Fibroblast of lung (primary cell): ENCODE measurements around the gene MAPT.

Experiments
- EZH2 ChIP-seq: IDR thresholded peaks from 2 replicates; pipeline ENCODE4 v1.5.1; 2012; ENCODE audit warnings: low read length, control low read depth, mild to moderate bottlenecking; ENCODE audit errors: missing control alignments
- TF ChIP-seq, protein P1 (sequence below), 2 donors: IDR thresholded peaks in 1 of 2; conservative IDR thresholded peaks in 1 of 2; 1 replicate in 1 of 2; 2 replicates in 1 of 2; pipeline ENCODE4 v1.5.1; 2011 to 2012; ENCODE audit warnings: low read length in 2 of 2, control low read depth in 1 of 2, inconsistent platforms in 1 of 2, low read depth in 1 of 2, mild to moderate bottlenecking in 1 of 2

DNA sequence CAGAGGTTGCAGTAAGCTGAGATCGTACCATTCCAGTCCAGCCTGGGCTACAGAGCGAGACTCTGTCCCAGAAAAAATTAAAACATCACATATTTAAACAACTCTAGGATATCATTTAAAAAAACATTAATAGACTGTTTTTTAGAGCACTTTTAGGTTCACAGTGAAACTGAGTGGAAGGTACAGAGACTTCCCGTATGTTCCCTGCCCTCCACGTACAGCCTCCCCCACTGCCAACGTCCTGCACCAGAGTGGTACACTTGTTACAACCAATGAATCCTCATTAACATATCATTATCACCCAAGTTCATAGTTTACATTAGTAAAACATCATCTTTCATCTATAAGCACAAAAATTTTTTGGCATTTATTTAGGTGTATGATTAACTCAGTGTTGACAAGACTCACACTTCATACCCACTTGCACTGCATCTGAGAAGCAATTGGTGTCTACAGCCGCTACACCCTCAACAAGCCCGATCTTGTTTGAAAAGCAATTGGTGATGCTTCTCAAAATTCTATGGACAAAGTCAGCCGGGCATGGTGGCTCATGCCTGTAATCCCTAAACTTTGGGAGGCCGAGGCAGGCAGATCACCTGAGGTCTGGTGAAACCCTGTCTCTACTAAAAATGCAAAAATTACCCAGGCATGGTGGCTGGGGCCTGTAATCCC lies 64.8 kb downstream of the MAPT start:
- TF ChIP-seq, protein P1, sequence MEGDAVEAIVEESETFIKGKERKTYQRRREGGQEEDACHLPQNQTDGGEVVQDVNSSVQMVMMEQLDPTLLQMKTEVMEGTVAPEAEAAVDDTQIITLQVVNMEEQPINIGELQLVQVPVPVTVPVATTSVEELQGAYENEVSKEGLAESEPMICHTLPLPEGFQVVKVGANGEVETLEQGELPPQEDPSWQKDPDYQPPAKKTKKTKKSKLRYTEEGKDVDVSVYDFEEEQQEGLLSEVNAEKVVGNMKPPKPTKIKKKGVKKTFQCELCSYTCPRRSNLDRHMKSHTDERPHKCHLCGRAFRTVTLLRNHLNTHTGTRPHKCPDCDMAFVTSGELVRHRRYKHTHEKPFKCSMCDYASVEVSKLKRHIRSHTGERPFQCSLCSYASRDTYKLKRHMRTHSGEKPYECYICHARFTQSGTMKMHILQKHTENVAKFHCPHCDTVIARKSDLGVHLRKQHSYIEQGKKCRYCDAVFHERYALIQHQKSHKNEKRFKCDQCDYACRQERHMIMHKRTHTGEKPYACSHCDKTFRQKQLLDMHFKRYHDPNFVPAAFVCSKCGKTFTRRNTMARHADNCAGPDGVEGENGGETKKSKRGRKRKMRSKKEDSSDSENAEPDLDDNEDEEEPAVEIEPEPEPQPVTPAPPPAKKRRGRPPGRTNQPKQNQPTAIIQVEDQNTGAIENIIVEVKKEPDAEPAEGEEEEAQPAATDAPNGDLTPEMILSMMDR (conservative IDR thresholded peaks at IDR 0.05 in 1 of 2, IDR thresholded peaks at IDR 0.05 in 1 of 2; ENCODE audit: low read depth in 1 of 2, low read length in 2 of 2), result no peak
- TF ChIP-seq EZH2, result no peak
